Inferior parietal cortex (tissue), 1 donor: ENCODE measurements around the gene RPH3AL.
A peak's percentile ranks its signal among the peaks of the same experiment; 100 is the strongest.

Experiments
- DNase-seq: peaks from one replicate; pipeline ENCODE4 v3.0.0-alpha.2; 2016; ENCODE audit errors: extremely low spot score

Gene RPH3AL, protein sequence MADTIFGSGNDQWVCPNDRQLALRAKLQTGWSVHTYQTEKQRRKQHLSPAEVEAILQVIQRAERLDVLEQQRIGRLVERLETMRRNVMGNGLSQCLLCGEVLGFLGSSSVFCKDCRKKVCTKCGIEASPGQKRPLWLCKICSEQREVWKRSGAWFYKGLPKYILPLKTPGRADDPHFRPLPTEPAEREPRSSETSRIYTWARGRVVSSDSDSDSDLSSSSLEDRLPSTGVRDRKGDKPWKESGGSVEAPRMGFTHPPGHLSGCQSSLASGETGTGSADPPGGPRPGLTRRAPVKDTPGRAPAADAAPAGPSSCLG

DNA sequence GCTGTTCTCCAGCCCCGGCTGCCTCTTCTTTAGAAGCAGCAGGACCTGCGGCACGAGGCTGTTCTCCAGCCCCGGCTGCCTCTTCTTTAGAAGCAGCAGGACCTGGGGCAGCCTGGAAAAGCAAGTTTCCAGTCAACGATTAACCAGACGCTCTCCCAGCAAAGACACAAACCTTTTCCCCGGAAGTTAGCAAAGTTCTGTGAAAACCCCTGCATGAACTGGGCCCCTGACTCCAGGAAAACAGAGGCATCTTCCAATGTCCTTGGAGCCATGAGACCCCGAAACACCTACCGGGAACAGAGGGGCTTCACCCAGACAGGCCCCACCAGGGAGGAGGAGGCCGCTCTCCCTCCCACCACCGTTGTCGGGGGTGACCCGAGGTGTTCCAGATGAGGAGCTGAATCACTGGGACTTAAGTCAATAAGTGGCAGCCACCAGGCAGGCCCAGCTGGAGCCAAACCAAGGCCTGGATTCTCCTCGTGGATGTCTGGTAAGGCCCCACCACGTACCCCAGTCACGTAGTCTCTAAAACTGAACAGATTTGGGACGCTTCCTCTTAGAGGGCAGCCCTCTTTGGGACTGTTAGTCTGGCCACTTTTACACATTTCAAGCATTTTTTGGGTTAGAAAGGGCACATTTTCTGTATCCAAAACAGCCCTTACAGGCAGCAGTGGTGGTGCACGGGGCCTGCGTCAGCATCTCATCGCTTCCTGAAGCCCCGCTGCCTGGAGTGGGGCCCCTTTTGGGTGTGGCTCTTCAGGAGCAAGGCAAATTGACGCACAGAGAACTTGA is at the start of gene RPH3AL:
Gene RPH3AL (minus strand): TSS at position 387 of the 792 bp plus-strand sequence. CDS start 25,264 bp downstream, outside the sequence.
- no peak for DNase-seq

DNA sequence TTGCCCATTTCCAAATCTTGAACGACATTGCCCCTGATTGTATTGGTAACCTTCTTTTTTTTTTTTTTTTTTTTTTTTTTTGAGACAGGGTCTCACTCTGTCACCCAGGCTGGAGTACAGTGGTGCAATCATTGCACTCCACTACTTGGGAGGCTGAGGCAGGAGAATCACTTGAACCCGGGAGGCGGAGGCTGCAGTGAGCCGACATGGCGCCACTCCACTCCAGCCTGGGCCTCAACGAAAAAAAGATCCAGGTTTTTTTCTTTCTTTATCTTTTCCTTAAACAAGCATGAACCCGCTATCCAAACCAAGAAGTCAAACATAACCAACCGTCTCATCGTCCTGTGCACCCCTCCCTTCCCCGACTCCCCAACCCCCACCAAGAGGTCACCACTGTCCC is 47.6 kb upstream of the RPH3AL start:
- no peak for DNase-seq

DNA sequence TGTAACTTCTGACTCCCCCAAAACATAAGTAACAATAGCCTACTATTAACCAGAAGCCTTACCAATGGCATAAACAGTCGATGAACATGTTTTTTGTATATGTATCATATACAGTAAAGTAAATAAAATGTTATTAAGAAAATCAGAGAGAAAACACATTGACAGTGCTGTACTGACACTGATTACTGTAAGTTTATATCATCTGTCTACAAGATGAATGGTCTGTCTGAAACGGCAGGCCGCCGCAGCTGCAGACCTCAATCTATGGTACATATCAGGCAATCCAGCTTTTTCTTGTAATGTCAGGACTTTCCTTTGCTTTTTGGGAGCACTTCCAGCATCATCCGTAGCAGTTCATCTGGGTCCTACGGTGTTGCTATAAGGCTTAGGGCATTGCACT is 44.2 kb upstream of the RPH3AL start:
- DNase-seq = no peak

DNA sequence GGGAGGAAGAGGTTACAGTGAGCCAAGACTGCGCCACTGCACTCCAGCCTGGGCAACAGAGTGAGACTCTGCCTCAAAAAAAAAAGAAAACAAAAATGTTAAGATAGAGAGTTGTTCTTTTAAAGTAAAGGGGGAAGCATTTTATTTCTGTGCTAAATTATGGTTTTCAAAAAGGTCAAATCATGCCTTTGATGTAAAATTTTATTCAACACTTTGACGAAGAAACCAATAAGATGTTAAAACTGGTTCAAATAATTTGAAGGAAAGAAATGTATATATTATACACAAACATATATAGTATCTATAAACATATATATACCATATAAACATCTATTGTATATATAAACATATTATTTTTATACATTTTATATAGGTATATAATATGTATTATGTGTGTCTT is 43.4 kb upstream of the RPH3AL start:
- no peak for DNase-seq

DNA sequence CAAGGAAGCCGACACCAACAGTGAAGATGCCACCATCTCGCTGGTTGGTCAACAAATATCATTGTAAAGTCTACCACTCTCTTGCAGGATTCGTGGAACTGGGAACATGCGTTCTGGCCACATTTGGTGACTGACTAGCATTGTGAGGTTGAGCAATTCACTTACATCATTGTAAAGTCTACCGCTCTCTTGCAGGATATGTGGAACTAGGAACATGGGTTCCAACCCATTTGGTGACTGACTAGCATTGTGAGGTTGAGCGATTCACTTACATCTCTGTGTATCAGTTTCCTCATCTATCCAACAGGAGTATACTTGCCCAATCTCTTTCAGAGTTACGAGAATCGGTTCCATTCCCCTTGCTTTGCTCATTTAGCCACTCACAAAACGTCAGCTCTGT is 42.6 kb upstream of the RPH3AL start:
- no peak for DNase-seq

DNA sequence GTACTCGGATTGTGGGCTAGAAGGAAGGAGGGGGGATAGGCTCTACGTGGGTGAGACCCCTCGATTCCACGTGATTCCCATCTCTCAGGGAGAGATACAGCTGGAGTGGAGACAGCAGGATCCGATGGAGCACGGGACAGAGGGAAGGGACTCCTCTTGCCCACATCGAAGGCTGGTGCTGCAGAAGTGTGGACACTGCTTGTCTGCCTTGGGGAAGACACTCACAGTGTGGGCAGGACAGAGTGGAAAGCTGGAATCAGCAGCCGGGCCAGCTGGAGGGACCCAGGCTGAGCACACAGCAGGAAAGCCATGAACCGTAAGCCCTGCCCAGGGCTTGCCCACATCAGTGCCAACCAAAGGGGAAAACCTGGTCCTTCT is 42.1 kb upstream of the RPH3AL start:
- no peak for DNase-seq

DNA sequence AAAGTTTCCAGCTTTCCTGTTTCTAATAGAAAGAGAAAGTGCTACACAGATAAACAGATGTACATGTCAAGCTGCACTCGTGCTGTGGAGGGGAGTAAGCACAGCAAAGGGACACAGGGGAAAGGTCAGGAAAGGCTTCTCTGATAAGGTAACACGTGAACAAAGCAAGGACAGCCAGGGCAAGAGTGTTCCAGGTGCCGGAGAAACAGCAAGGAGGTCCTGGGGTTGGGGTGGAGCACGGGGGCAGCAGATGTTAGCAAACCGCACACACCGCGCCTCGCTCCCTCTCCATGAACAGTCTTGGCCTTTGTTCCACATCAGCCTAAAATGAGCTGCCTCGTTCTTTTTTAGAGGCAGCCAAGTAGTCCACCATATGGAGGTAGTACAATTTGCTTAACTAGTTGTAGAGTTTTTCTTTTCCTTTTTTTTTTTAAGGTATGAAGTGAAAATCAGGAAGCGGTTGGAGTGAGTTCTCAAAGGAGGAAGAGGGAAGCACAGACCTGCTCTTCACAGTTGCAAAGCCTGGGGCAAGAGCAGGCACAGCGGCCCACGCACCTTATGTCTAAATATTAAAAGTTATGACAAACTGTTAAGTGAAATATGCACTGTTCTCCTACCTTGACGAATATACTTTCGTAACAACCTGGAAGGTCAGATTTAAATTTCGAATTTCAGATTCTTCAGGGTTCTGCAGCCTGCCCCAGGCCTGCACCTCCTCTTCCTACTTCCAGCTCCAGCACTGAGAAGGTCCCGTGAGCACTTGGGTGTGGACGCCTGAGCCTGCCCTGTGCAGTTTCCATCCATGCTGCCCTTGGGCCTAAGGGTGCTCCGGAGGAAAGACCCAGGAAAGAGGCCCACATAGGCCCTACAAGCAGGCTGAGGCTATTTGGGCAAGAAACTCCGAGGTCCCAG is 41.5 kb upstream of the RPH3AL start:
- DNase-seq = no peak

DNA sequence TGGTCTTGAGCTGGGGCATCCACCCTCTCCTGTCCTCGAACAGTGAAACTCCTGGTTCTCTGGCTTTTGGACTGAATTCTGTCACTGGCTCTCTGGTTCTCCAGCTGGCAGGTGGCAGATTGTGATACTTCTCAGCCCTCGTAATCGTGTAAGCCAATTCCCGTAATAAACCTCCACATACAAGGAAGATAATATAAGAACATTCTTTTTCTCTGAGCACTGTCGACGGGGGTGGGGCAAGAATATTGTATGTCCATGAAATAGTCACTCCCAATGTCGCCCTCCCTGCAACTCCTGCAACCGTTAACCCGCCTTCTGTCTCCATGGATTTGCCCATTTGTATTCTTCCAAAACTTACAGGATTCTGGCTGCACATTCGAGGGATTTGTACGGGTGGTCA is 39.2 kb upstream of the RPH3AL start:
- DNase-seq = no peak

DNA sequence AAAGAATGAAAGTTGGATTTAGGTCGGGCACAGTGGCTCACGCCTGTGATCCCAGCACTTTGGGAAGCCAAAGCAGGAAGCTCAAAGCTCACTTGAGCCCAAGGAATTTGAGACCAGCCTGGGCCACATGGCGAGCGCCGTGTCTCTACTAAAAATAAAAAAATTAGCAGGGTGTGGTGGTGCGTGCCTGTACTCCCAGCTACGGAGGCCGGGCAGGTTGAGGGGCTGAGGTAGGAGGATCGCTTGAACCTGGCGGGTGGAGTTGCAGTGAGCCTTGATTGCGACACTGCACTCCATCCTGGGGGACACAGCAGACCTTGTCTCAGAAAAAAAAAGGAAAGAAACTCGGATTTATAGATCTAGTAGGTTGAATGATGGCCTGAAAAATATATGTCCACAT is 37.4 kb upstream of the RPH3AL start:
- DNase-seq = no peak

DNA sequence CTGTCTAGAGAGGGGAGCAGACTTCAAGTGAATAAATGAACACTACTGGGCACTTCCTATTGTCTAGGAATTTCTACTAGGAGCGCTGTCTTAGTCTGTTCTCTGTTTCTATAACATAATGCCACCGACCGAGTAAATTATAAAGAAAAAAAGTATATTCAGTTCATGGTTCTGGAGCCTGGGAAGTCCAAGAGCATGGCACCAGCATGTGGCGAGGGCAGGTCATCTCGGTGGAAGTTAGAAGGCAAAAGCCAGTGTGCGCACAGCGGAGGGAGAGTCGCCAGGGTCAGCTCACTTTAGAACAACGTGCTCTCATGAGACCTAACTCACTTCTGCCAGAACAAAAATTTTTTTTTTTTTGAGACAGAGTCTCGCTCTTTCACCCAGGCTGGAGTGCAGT is 35.5 kb upstream of the RPH3AL start:
- DNase-seq = no peak

DNA sequence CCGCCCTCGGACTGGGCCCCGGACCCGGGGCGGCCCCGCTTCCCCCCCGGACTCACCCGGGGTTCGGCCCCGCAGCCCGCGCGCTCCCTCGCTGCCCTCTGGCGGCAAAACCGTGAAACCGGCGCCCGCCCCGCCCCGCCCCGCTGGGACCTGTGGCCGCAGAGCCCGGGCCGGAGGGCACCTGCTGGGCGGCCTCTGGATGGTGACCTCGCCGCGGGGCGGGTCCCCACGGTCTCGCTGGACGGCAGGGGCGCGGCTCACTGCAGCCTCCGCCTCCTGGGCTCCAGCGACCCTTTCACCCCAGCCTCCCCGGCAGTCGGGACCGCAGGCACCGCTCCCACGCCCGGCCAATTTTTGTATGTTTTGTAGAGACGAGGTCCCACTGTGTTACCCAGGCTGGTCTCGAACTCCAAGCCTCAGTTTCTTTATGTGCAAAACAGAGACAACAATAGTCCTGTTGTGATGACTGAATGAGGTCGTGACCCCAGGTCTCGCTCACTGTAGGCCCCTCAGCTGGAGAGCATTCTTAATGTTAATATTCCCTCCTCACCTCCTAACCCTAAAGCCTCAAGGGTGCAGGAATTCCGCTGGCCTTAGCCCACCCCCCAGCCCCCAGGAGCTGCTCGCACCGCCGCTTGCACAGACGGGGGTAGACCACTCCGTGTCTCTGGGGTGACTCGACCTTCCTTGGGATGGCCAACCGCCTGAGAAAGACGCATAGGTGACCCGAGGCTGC is 33.7 kb upstream of the RPH3AL start:
- no peak for DNase-seq

DNA sequence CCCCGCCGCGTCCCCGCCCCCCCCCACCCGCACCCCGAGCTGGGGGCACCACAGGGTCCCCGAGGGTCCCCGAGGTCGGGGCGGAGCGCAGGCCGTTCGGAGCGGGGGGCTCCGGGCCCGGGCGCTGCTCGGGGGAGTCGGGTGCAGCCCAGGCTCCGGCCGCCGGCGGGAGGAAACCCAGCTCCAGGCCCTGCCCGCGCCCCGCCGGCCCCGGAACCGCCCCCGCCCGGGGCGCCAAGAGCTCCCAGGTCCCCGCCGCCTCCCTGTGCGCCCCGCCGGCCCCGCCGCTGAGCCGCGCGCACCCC is 33.2 kb upstream of the RPH3AL start:
- no peak for DNase-seq

DNA sequence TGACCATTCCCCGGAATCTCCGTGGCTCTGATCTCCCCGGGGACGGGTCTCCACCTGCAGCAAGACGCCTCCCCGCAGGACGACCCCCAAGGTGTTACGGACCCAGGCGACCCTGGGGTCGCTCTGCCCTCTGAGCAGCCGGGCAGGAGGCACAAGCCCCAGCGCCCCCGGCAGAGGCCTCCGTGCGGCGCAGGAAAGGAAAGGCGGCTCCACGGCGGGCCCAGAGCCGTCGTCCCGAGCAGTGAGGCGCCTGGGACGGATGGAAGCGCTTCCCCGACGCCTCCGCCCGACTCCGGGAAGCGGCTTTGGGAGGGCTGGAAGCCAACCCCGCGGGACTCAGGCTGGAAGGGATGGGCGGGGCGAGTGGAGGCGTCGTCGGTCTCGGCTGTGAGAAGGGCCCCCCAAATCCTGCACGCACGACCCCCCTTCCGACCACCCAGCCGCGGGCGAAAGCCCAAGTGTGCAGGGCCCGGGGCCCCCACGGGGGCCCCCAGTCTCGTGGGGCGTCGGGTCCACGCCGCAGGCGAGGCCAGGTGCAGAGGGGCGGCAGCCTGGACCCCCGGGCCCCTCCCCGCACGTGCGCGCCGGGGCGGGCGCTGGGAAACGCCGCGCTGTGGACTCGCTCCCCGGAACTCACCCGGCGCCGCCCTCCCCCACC is 32.7 kb upstream of the RPH3AL start:
- no peak for DNase-seq

DNA sequence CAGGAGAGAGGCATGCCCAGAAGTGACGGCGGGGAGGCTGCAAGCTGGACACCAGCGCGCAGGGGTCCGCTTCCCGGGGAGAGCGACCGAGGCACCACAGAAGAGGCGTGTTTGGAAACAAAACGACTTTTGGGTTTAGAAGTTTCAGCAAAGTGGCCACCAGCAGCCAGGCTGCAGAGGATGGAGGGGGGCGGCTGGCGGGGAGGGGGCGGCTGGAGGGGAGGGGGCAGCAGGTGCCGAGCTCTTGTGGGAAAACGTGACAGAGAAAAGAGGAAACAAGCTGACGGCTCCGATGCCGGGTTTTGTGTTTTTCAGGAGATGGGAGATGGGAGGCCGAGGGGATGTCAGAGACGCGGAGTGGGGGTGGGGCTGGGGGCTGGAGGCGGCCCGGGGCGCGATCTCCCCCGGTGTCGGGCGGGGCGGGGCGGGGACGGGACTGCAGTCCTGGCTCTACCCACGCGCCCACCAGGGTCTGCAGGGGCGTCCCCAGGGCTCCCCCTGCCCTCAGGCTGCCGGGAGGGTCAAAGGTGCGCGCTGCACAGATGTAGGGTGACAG is 32.1 kb upstream of the RPH3AL start:
- DNase-seq = no peak

DNA sequence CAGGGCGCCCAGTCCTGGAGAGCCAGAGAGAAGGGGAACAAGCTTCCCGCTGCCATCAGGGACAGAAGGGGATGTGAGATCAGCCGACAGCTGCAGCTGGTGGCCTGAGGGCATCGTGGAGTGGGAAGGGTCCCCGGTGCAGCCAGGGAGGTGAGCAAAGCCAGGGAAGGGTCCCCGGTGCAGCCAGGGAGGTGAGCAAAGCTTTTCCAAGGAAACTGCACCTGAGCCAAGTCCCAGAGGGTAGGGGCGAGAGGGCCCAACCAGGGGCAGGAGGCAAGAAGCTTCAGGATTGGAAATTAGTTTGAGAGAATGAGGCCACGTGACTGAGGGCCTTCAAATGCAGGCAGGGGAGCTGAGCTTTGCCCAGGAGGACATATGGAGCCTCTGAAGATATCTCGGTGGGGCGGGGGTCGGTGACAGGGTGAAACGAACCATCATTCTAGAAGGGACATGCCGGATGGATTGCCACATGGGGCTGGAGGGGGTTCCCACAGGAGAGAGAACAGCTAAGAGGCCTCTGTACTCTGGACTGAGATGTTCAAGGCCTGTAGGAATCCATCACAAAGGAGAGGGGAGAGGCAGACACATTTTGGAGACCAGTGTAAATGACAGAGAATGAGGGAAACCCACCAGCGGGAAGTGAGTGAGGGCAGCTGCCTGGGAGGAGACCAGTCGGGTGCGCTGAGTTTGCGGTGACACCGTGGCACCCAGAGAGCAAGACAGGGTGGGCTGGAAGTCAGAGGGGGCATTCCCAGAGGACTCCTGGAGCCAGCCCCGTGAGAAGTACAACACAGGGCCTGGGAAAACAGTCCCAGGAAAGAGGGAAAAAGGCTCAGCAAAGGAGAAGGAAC is 31.4 kb upstream of the RPH3AL start:
- no peak for DNase-seq

DNA sequence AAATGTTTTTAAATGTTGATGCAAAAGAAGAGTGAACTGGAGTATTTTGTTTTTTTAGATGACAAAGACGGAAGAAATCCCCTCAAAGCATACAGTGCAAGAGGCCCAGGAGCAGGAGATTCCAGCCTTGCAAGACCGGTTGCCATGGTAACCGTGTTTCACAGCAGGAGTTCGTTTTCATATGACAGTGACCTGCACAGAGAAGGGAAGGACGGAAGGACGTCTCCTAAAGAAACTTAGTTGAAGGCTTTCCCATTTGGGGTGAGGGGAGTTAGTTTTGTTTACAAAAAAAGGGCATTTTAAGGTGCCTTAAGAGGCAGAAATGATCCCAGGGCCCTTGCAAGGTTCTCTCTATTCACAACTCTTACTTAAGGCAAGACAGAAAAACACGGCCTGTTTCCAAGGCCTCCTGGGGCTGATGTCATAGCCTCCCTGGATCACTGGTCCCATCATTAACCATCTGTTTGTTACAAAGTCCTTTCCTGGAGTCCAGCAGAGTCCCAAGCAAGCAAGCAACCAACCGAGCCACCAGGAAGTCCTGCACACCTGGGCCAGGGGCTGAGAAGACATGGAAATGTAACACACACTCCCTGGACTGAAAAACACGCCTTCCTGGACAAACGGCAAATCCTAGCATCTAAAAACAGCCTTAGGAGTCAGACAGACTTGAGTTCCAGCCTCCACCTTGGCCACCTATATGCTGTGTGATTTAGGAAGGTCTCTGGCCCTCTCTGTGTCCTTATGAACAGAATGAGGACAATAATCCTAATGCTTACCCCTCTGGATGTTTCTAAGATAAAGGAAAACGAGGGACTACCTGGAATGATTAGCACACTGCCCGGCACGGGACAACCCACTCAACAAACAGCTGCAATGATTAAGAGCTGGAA is 30.3 kb upstream of the RPH3AL start:
- peak; percentile 66 for DNase-seq

DNA sequence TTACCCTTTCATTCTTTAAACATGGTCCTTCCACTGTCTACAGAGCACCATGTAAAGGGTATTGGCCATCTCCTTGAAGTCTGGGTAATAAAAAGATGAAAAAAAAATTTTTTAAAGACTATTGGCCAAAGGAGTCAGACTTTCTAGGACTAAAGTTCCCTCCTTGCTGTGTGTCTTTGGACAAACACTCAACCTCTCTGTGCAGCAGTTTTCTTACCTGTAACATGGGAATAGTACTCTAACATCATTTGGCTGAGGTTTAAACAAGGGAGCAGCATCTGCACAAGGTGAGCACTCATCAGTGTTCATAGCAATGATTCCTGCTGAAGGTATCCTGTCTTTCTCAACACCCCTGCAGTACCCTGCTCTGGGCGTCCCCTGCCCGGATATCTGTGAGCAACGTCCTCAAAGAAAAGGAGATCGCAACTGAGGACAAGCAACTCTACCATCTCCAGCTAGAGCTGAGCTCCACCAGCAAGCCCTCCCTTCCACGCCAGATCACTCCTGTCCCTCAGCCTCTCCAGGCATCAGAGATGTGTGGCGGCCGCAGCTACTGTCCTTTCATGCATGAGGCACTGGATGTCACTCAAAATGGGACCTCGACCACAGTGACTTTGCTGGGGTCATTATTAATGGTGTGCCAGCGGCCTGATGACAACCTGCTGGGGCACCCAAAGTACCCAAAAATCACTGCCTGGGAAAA is 29.5 kb upstream of the RPH3AL start:
- no peak for DNase-seq

DNA sequence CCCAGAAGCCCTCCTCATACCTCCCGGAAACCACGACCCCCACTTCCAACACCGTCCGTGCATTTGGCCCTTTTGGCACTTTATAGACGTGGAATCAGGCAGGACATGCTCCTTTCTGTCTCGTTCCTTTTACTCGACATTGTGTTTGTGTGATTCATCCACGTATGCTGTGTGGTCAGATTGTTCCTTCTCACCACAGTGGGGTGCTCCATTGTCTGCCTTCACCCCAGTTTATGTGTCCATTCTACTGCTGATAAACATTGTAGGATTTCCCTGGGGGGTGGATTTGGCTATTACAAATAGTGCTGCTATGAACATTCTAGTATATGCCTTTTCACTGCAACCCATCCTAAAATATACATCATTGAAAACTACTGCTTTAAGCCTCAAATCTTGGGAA is 28.9 kb upstream of the RPH3AL start:
- DNase-seq = no peak
